ENCODE results near the gene GABRD.

GABRD gene

DNA sequence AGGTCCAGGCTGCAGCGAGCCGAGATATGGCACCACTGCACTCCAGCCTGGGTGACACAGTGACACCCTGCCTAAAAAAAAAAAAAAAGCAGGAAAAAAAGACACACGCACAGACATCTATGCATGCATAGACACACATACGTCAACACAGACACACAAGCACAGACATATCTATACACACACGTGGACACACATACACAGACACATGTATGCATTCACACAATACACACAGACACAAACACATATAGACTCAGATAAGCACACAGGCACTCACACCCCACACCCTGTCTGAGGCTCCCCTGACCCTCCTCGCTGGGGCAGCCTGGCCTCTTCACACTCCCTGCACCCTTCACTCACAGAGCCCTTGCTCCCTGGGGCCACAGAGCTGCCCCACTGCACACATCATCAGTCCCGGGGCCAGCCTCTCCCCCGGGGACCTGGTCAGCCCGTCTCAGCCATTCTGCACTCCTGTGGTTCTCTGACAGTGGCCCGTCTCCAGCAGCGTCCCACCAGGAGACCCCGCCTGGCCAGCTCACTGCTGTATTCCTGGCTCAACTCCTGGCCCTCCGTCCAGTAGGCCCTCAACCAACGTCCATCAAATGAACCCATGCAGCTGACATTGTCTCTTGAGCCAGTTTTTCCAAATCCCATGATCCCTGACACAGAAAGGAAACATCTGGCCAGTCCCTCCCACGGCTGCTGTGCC lies 26.5 kb downstream of the GABRD start:
- Mint-ChIP-seq H3K9me3 (no peaks in the 10 kb centered on the region), H3K27ac (no peak overlapping the region), H3K4me3 (peak overlapping the region; percentile 45), H3K36me3 (no peaks in the 10 kb centered on the region), H3K27me3 (peaks cover 16% of the 10 kb centered on the region), H3K4me1 (peaks cover 20% of the 10 kb centered on the region)
- ATAC-seq (ENCODE audit: low read depth) (no peak), DNase-seq (ENCODE audit: low spot score in 2 of 2) (no peak)

DNA sequence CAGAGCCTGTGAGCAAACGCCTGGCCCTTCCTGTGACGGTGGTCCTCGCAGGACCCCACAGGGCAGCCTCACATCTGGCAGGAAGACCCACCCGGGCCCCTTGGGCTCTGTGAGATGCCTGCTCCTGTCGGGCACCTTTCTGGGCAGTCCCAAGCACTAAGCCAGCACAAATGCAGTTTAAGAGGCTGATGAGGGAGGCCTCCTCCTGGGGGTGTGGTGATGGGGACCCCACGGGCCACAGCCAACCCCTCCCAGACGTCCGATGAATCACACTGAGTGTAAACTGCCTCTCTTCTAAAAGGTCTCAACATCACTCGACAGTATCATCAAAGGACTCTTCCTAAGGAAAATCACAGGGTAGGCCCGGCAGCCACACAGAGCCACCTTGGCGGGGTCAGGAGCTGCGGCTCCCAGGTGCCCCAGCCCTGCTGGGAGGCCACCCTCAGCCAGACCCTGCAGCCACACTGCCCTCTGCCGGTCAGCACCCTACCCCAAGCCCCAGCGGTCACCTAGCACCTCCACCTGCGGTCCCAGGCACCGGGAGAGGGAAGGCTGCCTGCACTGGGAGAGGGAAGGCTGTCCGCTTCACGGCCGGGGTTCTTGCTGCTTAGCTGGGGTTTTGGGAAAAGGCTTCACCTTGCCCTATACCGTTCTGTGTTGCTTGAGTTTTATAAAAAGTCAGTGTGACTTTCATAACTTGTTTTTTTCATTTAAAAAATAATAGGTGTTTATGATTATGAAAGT lies 27.2 kb downstream of the GABRD start:
- Mint-ChIP-seq H3K36me3 (no peaks in the 10 kb centered on the region), H3K27me3 (peaks cover 16% of the 10 kb centered on the region), H3K9me3 (no peaks in the 10 kb centered on the region), H3K4me3 (no peak overlapping the region), H3K27ac (no peak overlapping the region), H3K4me1 (peaks cover 20% of the 10 kb centered on the region)
- peak in 1 of 2 donors; percentile 57 for DNase-seq (ENCODE audit: low spot score in 2 of 2)
- no peak for ATAC-seq (ENCODE audit: low read depth)

- Mint-ChIP-seq H3K27me3 (peaks cover 16% of the 10 kb centered on the region), H3K36me3 (no peaks in the 10 kb centered on the region), H3K9me3 (no peaks in the 10 kb centered on the region), H3K27ac (no peak overlapping the region), H3K4me1 (peaks cover 20% of the 10 kb centered on the region), H3K4me3 (no peak overlapping the region)
- ATAC-seq (ENCODE audit: low read depth), result no peak
- no peak for DNase-seq (ENCODE audit: low spot score in 2 of 2)
Observed at GRCh38 chr1:2046953-2047748, 28.0 kb downstream of the GABRD start.

DNA sequence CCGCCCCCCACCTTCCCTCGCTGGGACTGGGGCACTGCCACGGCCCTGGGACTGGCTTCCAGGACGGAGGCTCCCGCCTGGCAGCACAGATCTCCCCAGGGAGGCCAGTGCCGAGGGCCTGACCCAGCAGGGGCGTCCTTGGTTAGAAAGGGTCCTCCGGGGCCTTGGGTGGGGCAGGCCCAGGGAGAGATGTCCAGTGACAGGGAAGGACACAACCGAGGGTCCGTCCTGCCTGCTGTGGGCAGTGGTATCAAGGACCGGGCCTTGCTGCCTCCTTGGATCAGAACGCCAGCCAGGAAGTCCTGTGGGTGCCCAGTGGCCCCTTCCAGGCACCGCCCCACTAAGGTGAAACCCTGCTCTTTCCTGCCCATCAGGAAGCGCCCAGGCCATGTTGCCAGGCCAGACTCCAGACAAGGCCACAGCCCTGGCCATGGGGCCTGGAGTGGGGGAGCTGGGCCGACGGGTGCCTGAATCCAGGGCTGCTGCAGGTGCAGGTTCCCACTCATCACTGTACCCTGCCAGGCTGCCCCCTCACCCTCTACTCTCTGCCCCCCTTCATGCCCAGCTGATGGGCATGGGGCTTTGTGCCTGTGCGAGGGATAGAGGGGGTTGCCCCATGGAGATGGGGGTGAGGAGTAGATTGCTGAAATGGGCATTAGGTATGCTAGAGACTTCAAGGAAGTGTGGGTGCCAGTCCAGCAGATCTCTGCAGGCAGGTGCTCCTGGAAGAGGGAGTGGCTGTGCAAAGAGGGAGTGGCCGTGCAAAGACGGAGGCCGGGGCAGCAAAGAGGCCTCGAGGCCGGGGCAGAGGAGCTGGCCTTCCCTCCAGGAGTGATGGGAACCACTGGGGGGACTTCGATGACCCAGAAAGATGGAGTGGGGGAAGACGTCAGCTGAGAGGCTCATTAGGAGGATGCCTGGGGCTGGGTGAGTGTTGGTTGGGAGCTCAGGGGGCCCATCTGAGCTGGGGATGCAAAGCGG lies 28.9 kb downstream of the GABRD start:
- Mint-ChIP-seq H3K27ac (no peak overlapping the region), H3K4me3 (peak overlapping the region; percentile 87), H3K36me3 (no peaks in the 10 kb centered on the region), H3K4me1 (peaks cover 27% of the 10 kb centered on the region), H3K27me3 (peaks cover 16% of the 10 kb centered on the region), H3K9me3 (no peaks in the 10 kb centered on the region)
- ATAC-seq (ENCODE audit: low read depth), result no peak
- DNase-seq (ENCODE audit: low spot score in 2 of 2), result no peak

DNA sequence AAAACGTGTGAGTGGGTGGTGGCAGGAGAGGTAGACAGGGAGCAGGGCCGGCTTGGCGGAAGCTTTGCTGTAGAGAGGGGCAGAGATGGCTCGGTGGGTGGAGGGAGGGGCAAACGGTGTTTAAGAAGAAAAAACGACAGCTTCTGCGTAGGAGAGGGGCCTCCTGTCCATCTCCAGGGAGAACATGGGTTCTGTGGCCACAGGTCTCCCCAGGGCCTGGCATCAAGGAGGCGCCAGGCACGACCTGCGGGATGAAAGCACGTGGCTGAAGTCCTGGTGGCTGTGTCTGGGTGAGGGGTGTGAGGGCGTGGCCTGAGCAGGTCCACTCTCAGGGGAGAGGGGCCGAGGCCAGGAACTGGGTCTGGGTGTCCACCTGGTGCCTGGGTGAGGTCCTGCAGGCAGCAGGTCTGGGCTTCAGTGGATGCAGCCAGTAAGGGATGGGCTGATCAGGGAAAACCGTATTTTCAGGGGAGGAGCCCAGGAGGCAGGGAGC lies 30.1 kb downstream of the GABRD start:
- no peaks in the 10 kb centered on the region for H3K9me3 Mint-ChIP-seq
- peaks cover 12% of the 10 kb centered on the region for H3K27me3 Mint-ChIP-seq
- H3K4me1 Mint-ChIP-seq, result peaks cover 25% of the 10 kb centered on the region
- H3K36me3 Mint-ChIP-seq, result no peaks in the 10 kb centered on the region
- DNase-seq (ENCODE audit: low spot score in 2 of 2) (no peak), ATAC-seq (ENCODE audit: low read depth) (no peak)
- peak overlapping the region; percentile 35 for H3K27ac Mint-ChIP-seq
- peak overlapping the region; percentile 87 for H3K4me3 Mint-ChIP-seq

DNA sequence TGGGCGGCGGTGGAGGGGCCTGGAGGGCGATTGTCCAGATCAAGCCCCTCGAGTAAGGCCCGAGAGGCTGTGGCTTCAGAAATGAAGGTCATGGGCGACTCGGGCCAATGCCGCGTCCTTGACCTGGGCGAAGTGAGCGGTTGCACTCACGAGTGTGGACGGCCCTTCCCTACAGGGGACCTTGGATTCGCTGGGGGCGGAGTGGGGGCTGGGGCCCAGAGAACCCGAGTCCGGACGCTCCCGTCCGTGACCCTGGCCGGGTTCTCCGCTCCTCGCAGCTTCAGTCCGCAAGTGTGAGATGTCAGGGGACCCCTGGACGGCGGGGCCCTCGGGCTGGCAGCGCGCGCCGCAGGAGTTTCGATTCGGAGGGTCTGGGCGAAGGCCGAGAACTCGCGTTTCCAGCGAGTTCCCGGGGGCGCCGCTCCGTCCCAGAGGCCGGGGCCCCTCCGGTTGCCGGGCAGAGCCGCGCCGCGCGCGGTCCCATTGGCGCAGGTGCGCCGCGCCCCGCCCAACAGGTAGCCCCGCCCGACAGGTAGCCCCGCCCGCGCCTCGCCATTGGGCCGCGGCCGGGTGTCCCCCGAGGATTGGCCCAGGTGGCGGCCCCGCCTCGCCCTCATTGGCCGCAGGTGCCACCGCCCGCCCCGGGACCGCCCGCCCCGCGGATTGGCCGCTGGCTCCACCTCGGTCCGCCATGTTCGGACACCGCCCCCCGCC lies 30.7 kb downstream of the GABRD start, which contains the start of gene PRKCZ:
Gene PRKCZ (plus strand): TSS at position 694 of the 714 bp plus-strand sequence. CDS start 220 bp downstream, outside the sequence.
- H3K27ac Mint-ChIP-seq, result peak within 1 kb of the TSS; percentile 35
- ATAC-seq (ENCODE audit: low read depth), result peak; percentile 93
- peaks cover 12% of the 10 kb centered on the region for H3K27me3 Mint-ChIP-seq
- H3K4me1 Mint-ChIP-seq, result peaks cover 25% of the 10 kb centered on the region
- H3K4me3 Mint-ChIP-seq, result peak within 1 kb of the TSS; percentile 87
- peak; percentile 94 to 96 for DNase-seq (ENCODE audit: low spot score in 2 of 2)
- no peaks in the 10 kb centered on the region for H3K9me3 Mint-ChIP-seq
- no peaks in the 10 kb centered on the region for H3K36me3 Mint-ChIP-seq

- Mint-ChIP-seq H3K36me3 (no peaks in the 10 kb centered on the region), H3K27ac (no peak overlapping the region), H3K4me1 (peaks cover 24% of the 10 kb centered on the region), H3K4me3 (peak overlapping the region; percentile 74), H3K9me3 (no peaks in the 10 kb centered on the region), H3K27me3 (peaks cover 11% of the 10 kb centered on the region)
- ATAC-seq (ENCODE audit: low read depth) (peak; percentile 21), DNase-seq (ENCODE audit: low spot score in 2 of 2) (no peak)
Observed at GRCh38 chr1:2050461-2050792, 31.3 kb downstream of the GABRD start.

DNA sequence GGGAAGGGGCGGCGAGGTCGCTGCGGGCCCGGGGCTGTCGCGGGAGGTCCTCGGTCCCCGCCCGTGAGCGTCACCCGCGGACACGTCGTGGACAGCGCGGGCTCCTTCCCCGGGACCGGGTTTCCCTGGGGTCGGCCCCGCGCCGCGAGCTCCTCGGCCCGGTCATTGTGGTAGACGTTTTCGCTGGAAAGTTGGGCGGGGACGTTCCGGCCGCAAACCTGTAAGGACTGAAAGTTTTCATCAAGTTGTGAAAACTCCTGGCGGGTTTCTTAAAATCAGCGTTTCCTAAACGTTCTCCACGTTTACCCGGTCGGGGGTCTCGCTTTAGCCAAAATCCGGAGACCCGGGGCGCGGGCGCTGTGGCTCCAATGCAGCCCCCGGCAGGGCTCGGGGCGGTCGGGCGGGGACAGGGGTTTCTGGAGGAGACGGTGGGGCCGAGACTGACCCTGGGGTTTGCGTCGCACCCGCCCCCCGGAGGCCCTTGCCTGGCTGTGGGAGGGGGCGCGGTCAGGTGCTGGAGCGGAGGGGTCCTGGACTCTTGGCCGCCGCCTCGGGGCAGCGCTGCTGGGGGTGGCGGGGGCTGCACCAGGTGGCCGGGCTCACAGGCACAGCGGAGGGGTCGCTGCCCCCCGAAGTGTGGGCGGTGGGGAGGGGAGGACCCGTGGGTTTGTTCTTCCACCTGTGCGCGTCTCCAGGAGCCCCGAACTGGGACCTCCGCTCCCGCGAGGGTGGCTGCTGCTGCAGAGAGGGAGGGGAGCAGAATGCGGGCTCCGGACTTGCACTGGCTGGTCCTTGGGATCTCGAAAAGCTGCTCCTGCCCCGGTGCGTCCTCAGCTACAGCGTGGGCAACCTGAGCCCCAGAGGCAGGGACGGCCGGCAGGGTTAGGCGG lies 31.9 kb downstream of the GABRD start:
- Mint-ChIP-seq H3K4me1 (peaks cover 19% of the 10 kb centered on the region), H3K27me3 (peaks cover 7% of the 10 kb centered on the region), H3K36me3 (no peaks in the 10 kb centered on the region), H3K4me3 (peak overlapping the region; percentile 74), H3K9me3 (no peaks in the 10 kb centered on the region), H3K27ac (no peak overlapping the region)
- DNase-seq (ENCODE audit: low spot score in 2 of 2) (no peak), ATAC-seq (ENCODE audit: low read depth) (no peak)

DNA sequence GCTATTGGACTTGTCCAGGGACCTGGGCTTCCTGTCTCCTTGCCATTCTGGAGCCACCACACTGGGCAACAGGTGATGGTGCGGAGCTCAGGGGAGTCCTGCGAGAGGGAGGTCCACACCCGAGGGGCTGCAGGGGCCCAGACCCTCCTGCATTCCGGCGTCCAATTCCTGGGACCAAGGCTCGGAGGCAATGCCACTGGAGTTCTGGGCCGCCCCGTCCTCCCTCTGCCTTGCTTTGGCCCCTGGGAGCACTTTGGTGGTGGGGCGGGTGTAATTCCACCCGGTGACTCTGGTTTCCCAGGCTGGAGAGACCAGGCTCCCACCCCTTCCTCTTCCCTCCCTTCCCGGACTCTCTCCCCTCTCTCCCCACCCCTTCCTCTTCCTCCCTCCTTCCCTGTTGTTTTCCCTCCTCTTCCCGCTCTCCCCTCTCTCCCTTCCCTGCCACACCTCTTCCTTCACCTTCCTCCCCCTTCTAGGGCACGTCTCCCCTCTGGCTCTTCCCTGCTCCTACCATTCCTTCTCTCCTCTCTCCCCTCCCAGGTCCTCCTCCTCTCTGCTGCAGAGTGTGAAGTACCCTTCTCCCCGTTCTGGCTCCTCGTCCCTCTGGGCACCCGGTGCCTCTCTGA lies 33.0 kb downstream of the GABRD start:
- Mint-ChIP-seq H3K36me3 (no peaks in the 10 kb centered on the region), H3K4me3 (peak overlapping the region; percentile 74), H3K4me1 (peaks cover 19% of the 10 kb centered on the region), H3K27ac (peak overlapping the region; percentile 51), H3K27me3 (peaks cover 4% of the 10 kb centered on the region), H3K9me3 (no peaks in the 10 kb centered on the region)
- ATAC-seq (ENCODE audit: low read depth), result no peak
- DNase-seq (ENCODE audit: low spot score in 2 of 2), result no peak

DNA sequence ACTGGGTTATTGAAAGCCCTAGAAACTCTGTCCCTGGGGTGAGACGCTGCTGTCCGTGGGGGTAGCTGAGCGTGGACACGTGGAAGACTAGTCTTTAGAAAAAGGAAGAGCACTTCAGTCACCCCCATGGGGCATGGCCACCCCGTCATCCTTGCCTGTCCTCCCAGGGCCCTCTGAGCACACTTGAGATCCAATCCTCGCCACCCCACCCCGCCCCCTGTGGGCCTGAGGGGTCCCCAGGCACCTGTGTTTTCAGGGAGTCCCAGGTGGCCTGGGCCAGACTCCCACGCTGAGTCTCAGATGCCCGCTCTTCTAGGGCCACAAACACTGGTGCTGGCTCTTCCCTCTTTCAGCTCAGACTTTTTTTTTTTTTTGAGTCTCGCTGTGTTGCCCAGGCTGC lies 33.6 kb downstream of the GABRD start:
- peaks cover 4% of the 10 kb centered on the region for H3K27me3 Mint-ChIP-seq
- H3K36me3 Mint-ChIP-seq, result no peaks in the 10 kb centered on the region
- DNase-seq (ENCODE audit: low spot score in 2 of 2) (no peak), ATAC-seq (ENCODE audit: low read depth) (no peak)
- peak overlapping the region; percentile 51 for H3K27ac Mint-ChIP-seq
- H3K4me3 Mint-ChIP-seq, result peak overlapping the region; percentile 66
- H3K9me3 Mint-ChIP-seq, result no peaks in the 10 kb centered on the region
- H3K4me1 Mint-ChIP-seq, result peaks cover 19% of the 10 kb centered on the region

DNA sequence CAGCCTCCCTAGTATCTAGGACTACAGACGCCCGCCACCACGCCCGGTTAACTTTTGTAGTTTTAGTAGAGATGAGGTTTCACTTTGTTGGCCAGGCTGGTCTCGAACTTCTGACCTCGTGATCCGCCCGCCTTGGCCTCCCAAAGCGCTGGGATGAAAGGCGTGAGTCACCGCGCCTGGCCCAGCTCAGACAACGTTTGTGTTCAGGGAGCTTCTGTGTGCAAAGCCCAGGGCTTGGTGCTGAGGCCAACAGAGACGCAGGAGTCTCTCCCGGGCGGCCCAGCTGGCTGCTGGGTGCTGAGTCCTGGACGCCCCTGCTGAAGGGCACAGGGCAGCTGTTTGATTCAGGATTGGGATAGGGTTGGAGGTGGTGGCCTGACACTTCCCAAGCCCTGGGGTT lies 34.1 kb downstream of the GABRD start:
- peaks cover 18% of the 10 kb centered on the region for H3K4me1 Mint-ChIP-seq
- DNase-seq (ENCODE audit: low spot score in 2 of 2) (no peak), ATAC-seq (ENCODE audit: low read depth) (no peak)
- no peaks in the 10 kb centered on the region for H3K36me3 Mint-ChIP-seq
- peaks cover 3% of the 10 kb centered on the region for H3K27me3 Mint-ChIP-seq
- peak overlapping the region; percentile 51 for H3K27ac Mint-ChIP-seq
- no peaks in the 10 kb centered on the region for H3K9me3 Mint-ChIP-seq
- H3K4me3 Mint-ChIP-seq, result peak overlapping the region; percentile 28
